Central memory CD8-positive, alpha-beta T cell (primary cell): Measurements from ENCODE around the gene GTSE1.
"Not testable (repeated sequence)": the region's sequence is repeated elsewhere in the genome, so short reads cannot be mapped to it uniquely, and the experiment has no call there.

Source experiments
- ATAC-seq: fragments of 150-1000 bp; cut with Tn5 transposase; replicated peaks from 2 replicates; pipeline ENCODE4 v1.10.0; 2022; ENCODE audit warnings: mild to moderate bottlenecking, moderate FRiP score, moderate number of reproducible peaks; ENCODE audit not compliant: poor library complexity, severe bottlenecking; ENCODE audit errors: extremely low read depth
- DNase-seq, 2 donors: peaks; one replicate each; pipeline ENCODE4 v3.0.0; 2021; ENCODE audit warnings: low spot score in 2 of 2
- H3K27ac Mint-ChIP-seq: one replicate; pipeline ENCODE4 v1.8.0; 2022; ENCODE audit warnings: low read depth, mild to moderate bottlenecking, moderate library complexity, mixed read lengths
- H3K27me3 Mint-ChIP-seq: one replicate; pipeline ENCODE4 v1.8.0; 2022; ENCODE audit warnings: mixed read lengths
- H3K36me3 Mint-ChIP-seq: one replicate; pipeline ENCODE4 v1.8.0; 2022; ENCODE audit warnings: mild to moderate bottlenecking, moderate library complexity, mixed read lengths; ENCODE audit not compliant: insufficient read depth
- H3K4me1 Mint-ChIP-seq: one replicate; pipeline ENCODE4 v1.8.0; 2022; ENCODE audit warnings: mixed read lengths
- H3K4me3 Mint-ChIP-seq: one replicate; pipeline ENCODE4 v1.8.0; 2022; ENCODE audit warnings: mild to moderate bottlenecking, moderate library complexity, mixed read lengths
- H3K9me3 Mint-ChIP-seq: one replicate; pipeline ENCODE4 v1.8.0; 2022; ENCODE audit warnings: mixed read lengths

Gene GTSE1

GRCh38 chr22:46263216-46263590, 33.5 kb upstream of the GTSE1 start, which contains the start of gene PKDREJ:
Gene PKDREJ, minus strand, starts transcription at chr22:46263343. Its CDS starts 21 bp downstream, at chr22:46263322.
- Mint-ChIP-seq H3K27ac (peak within 1 kb of the TSS; percentile 65), H3K4me3 (peak within 1 kb of the TSS; percentile 56)
- no peak for ATAC-seq

GRCh38 chr22:46264520-46264919, 32.1 kb upstream of the GTSE1 start:
- DNase-seq, ATAC-seq, H3K4me3 Mint-ChIP-seq, H3K27ac Mint-ChIP-seq, H3K36me3 Mint-ChIP-seq, H3K9me3 Mint-ChIP-seq: not testable (repeated sequence)
- Mint-ChIP-seq H3K4me1 (peaks cover 19% of the 10 kb centered on the region), H3K27me3 (peaks cover 29% of the 10 kb centered on the region)

More at GRCh38 chr22:46263216-46263590, 33.5 kb upstream of the GTSE1 start, which contains the start of gene PKDREJ:
- H3K4me1 Mint-ChIP-seq = peaks cover 13% of the 10 kb centered on the region
- DNase-seq = no peak
- H3K27me3 Mint-ChIP-seq = peaks cover 39% of the 10 kb centered on the region
- no peaks in the 10 kb centered on the region for H3K36me3 Mint-ChIP-seq
- H3K9me3 Mint-ChIP-seq = no peaks in the 10 kb centered on the region

- not testable (repeated sequence) for ATAC-seq, DNase-seq, H3K27ac Mint-ChIP-seq, H3K36me3 Mint-ChIP-seq, H3K4me3 Mint-ChIP-seq, H3K9me3 Mint-ChIP-seq
- peaks cover 18% of the 10 kb centered on the region for H3K27me3 Mint-ChIP-seq
- peaks cover 28% of the 10 kb centered on the region for H3K4me1 Mint-ChIP-seq
These were observed 31.0 kb upstream of the GTSE1 start for GRCh38 chr22:46265627-46266026.

GRCh38 chr22:46267431-46268279, 29.0 kb upstream of the GTSE1 start, which contains the start of gene TTC38:
Gene TTC38, plus strand, starts transcription at chr22:46268008. Its CDS starts 32 bp downstream, at chr22:46268040.
- H3K4me3 Mint-ChIP-seq = peak within 1 kb of the TSS; percentile 94
- H3K27ac Mint-ChIP-seq = peak within 1 kb of the TSS; percentile 89
- H3K9me3 Mint-ChIP-seq = no peaks in the 10 kb centered on the region
- peaks cover 23% of the 10 kb centered on the region for H3K4me1 Mint-ChIP-seq
- no peaks in the 10 kb centered on the region for H3K27me3 Mint-ChIP-seq
- DNase-seq = no peak
- H3K36me3 Mint-ChIP-seq = peaks cover 5% of the 10 kb centered on the region
- ATAC-seq = peak; percentile 81

GRCh38 chr22:46269564-46269963, 27.1 kb upstream of the GTSE1 start:
- Mint-ChIP-seq H3K36me3 (peaks cover 10% of the 10 kb centered on the region), H3K27me3 (no peaks in the 10 kb centered on the region), H3K27ac (peak overlapping the region; percentile 68), H3K4me1 (peaks cover 23% of the 10 kb centered on the region), H3K9me3 (no peaks in the 10 kb centered on the region), H3K4me3 (peak overlapping the region; percentile 94)
- DNase-seq (no peak), ATAC-seq (no peak)

- Mint-ChIP-seq H3K4me3 (no peak overlapping the region), H3K4me1 (peaks cover 38% of the 10 kb centered on the region), H3K27ac (no peak overlapping the region), H3K36me3 (peaks cover 24% of the 10 kb centered on the region), H3K9me3 (no peaks in the 10 kb centered on the region), H3K27me3 (no peaks in the 10 kb centered on the region)
- DNase-seq = no peak
- no peak for ATAC-seq
These were observed 24.5 kb upstream of the GTSE1 start for GRCh38 chr22:46272196-46272595.

GRCh38 chr22:46272762-46273431, 23.8 kb upstream of the GTSE1 start:
- peaks cover 27% of the 10 kb centered on the region for H3K36me3 Mint-ChIP-seq
- no peak for ATAC-seq
- H3K9me3 Mint-ChIP-seq = no peaks in the 10 kb centered on the region
- peaks cover 40% of the 10 kb centered on the region for H3K4me1 Mint-ChIP-seq
- no peaks in the 10 kb centered on the region for H3K27me3 Mint-ChIP-seq
- DNase-seq = no peak
- H3K27ac Mint-ChIP-seq = no peak overlapping the region
- no peak overlapping the region for H3K4me3 Mint-ChIP-seq

GRCh38 chr22:46273432-46274148, 23.1 kb upstream of the GTSE1 start:
- H3K9me3 Mint-ChIP-seq = no peaks in the 10 kb centered on the region
- peaks cover 38% of the 10 kb centered on the region for H3K4me1 Mint-ChIP-seq
- H3K4me3 Mint-ChIP-seq = no peak overlapping the region
- H3K36me3 Mint-ChIP-seq = peaks cover 31% of the 10 kb centered on the region
- DNase-seq (no peak), ATAC-seq (no peak)
- H3K27ac Mint-ChIP-seq = no peak overlapping the region
- no peaks in the 10 kb centered on the region for H3K27me3 Mint-ChIP-seq

GRCh38 chr22:46274381-46274780, 22.3 kb upstream of the GTSE1 start:
- Mint-ChIP-seq H3K27me3 (no peaks in the 10 kb centered on the region), H3K36me3 (peaks cover 31% of the 10 kb centered on the region), H3K27ac (no peak overlapping the region), H3K4me1 (peaks cover 42% of the 10 kb centered on the region), H3K9me3 (no peaks in the 10 kb centered on the region), H3K4me3 (no peak overlapping the region)
- no peak for DNase-seq
- no peak for ATAC-seq

- DNase-seq (no peak), ATAC-seq (no peak)
- no peaks in the 10 kb centered on the region for H3K27me3 Mint-ChIP-seq
- H3K36me3 Mint-ChIP-seq = peaks cover 26% of the 10 kb centered on the region
- H3K4me3 Mint-ChIP-seq = no peak overlapping the region
- H3K9me3 Mint-ChIP-seq = no peaks in the 10 kb centered on the region
- peak overlapping the region; percentile 19 for H3K27ac Mint-ChIP-seq
- H3K4me1 Mint-ChIP-seq = peaks cover 44% of the 10 kb centered on the region
These were observed 21.1 kb upstream of the GTSE1 start for GRCh38 chr22:46275455-46276122.

GRCh38 chr22:46276563-46276962, 20.1 kb upstream of the GTSE1 start:
- peak overlapping the region; percentile 51 for H3K4me3 Mint-ChIP-seq
- no peaks in the 10 kb centered on the region for H3K9me3 Mint-ChIP-seq
- ATAC-seq (no peak), DNase-seq (no peak)
- H3K27me3 Mint-ChIP-seq = no peaks in the 10 kb centered on the region
- H3K4me1 Mint-ChIP-seq = peaks cover 53% of the 10 kb centered on the region
- peak overlapping the region; percentile 26 for H3K27ac Mint-ChIP-seq
- H3K36me3 Mint-ChIP-seq = peaks cover 30% of the 10 kb centered on the region
